GM21367 (cell line): ENCODE data around the gene MRPL34.

Experiments used
- ATAC-seq: cut with Tn5 transposase; IDR thresholded peaks from one replicate; pipeline ENCODE4 v1.9.1; 2021; ENCODE audit not compliant: unreplicated experiment

The MRPL34 gene

GRCh38 chr19:17327654-17328516 lies 22.2 kb downstream of the MRPL34 start:
- ATAC-seq = no peak

- no peak for ATAC-seq
Observed at GRCh38 chr19:17328517-17329365, 23.1 kb downstream of the MRPL34 start.

- no peak for ATAC-seq
Observed at GRCh38 chr19:17329366-17330261, 23.9 kb downstream of the MRPL34 start.

GRCh38 chr19:17330262-17331044 lies 24.8 kb downstream of the MRPL34 start:
- ATAC-seq = no peak

- no peak for ATAC-seq
Observed at GRCh38 chr19:17331045-17331558, 25.4 kb downstream of the MRPL34 start.

- ATAC-seq = no peak
Observed at GRCh38 chr19:17332360-17332676, 26.6 kb downstream of the MRPL34 start.

GRCh38 chr19:17332677-17333581 lies 27.3 kb downstream of the MRPL34 start:
- ATAC-seq = no peak

GRCh38 chr19:17333611-17334413 lies 28.1 kb downstream of the MRPL34 start:
- peak; percentile 2 for ATAC-seq

GRCh38 chr19:17334414-17335409 lies 29.0 kb downstream of the MRPL34 start, which contains the start of gene ANO8:
Gene ANO8 (minus strand): TSS chr19:17334855. CDS start chr19:17334670, 185 bp downstream.
- ATAC-seq = peak; percentile 31

GRCh38 chr19:17335575-17335974 lies 29.9 kb downstream of the MRPL34 start:
- no peak for ATAC-seq

- ATAC-seq = peak; percentile 64
Observed at GRCh38 chr19:17336872-17337674, 31.4 kb downstream of the MRPL34 start, which contains the start of gene GTPBP3. Gene GTPBP3 (plus strand): TSS chr19:17337553. CDS start chr19:17337612, 59 bp downstream.

- peak; percentile 7 for ATAC-seq
Observed at GRCh38 chr19:17337675-17338432, 32.2 kb downstream of the MRPL34 start.

- ATAC-seq = no peak
Observed at GRCh38 chr19:17338433-17339078, 32.9 kb downstream of the MRPL34 start.

- no peak for ATAC-seq
Observed at GRCh38 chr19:17339088-17339741, 33.5 kb downstream of the MRPL34 start.
